Mucosa of rectum (tissue), 2 donors: Measurements from ENCODE around the gene SORBS2.

Experiments
- H3K27ac ChIP-seq, 2 donors: one replicate each; pipeline ENCODE4 v1.7.0; 2013; ENCODE audit warnings: inconsistent platforms in 2 of 2, low read depth in 2 of 2, low read length in 2 of 2
- H3K27me3 ChIP-seq, 2 donors: one replicate each; pipeline ENCODE4 v1.7.0; 2013; ENCODE audit warnings: low read length in 2 of 2; ENCODE audit not compliant: control insufficient read depth in 2 of 2, insufficient read depth in 2 of 2
- H3K36me3 ChIP-seq, 2 donors: one replicate each; pipeline ENCODE4 v1.7.0; 2013; ENCODE audit warnings: low read length in 2 of 2; ENCODE audit not compliant: control insufficient read depth in 2 of 2, insufficient read depth in 2 of 2
- H3K4me1 ChIP-seq, 2 donors: one replicate each; pipeline ENCODE4 v1.7.0; 2013; ENCODE audit warnings: low read length in 2 of 2, mild to moderate bottlenecking in 1 of 2; ENCODE audit not compliant: control insufficient read depth in 2 of 2, insufficient read depth in 2 of 2
- H3K4me3 ChIP-seq, 2 donors: one replicate each; pipeline ENCODE4 v1.7.0; 2013; ENCODE audit warnings: low read length in 2 of 2
- H3K9ac ChIP-seq, 2 donors: one replicate each; pipeline ENCODE4 v1.7.0; 2013; ENCODE audit warnings: low read length in 2 of 2, low read depth in 1 of 2, mild to moderate bottlenecking in 1 of 2
- H3K9me3 ChIP-seq, 2 donors: one replicate each; pipeline ENCODE4 v1.7.0; 2013; ENCODE audit warnings: low read length in 2 of 2; ENCODE audit not compliant: control insufficient read depth in 2 of 2
- donor health status: healthy.
- donor health status: Normal muscosa, but diverticular disease.

Gene SORBS2

GRCh38 chr4:185805262-185805802 is 6.7 kb downstream of the SORBS2 start:
- H3K36me3 ChIP-seq = no peaks in the 10 kb centered on the region
- no peaks in the 10 kb centered on the region for H3K27me3 ChIP-seq
- H3K4me1 ChIP-seq = peaks cover 0 to 7% of the 10 kb centered on the region in 2 donors
- no peak overlapping the region for H3K27ac ChIP-seq
- H3K9ac ChIP-seq = no peak overlapping the region
- H3K4me3 ChIP-seq = no peak overlapping the region
- no peaks in the 10 kb centered on the region for H3K9me3 ChIP-seq

GRCh38 chr4:185803022-185803421 is 9.0 kb downstream of the SORBS2 start:
- no peaks in the 10 kb centered on the region for H3K27me3 ChIP-seq
- no peak overlapping the region for H3K27ac ChIP-seq
- H3K4me3 ChIP-seq = no peak overlapping the region
- no peaks in the 10 kb centered on the region for H3K36me3 ChIP-seq
- H3K9me3 ChIP-seq = no peaks in the 10 kb centered on the region
- no peak overlapping the region for H3K9ac ChIP-seq
- H3K4me1 ChIP-seq = no peaks in the 10 kb centered on the region

GRCh38 chr4:185801471-185801870 is 10.5 kb downstream of the SORBS2 start:
- H3K27ac ChIP-seq = no peak overlapping the region
- H3K4me3 ChIP-seq = no peak overlapping the region
- H3K9ac ChIP-seq = no peak overlapping the region
- H3K36me3 ChIP-seq = no peaks in the 10 kb centered on the region
- no peaks in the 10 kb centered on the region for H3K27me3 ChIP-seq
- H3K9me3 ChIP-seq = no peaks in the 10 kb centered on the region
- no peaks in the 10 kb centered on the region for H3K4me1 ChIP-seq

GRCh38 chr4:185800266-185800945 is 11.6 kb downstream of the SORBS2 start:
- H3K9ac ChIP-seq = no peak overlapping the region
- no peak overlapping the region for H3K4me3 ChIP-seq
- no peaks in the 10 kb centered on the region for H3K4me1 ChIP-seq
- H3K36me3 ChIP-seq = no peaks in the 10 kb centered on the region
- no peaks in the 10 kb centered on the region for H3K9me3 ChIP-seq
- H3K27ac ChIP-seq = no peak overlapping the region
- H3K27me3 ChIP-seq = no peaks in the 10 kb centered on the region

GRCh38 chr4:185799442-185799841 is 12.6 kb downstream of the SORBS2 start:
- no peak overlapping the region for H3K27ac ChIP-seq
- H3K9ac ChIP-seq = no peak overlapping the region
- H3K4me3 ChIP-seq = no peak overlapping the region
- no peaks in the 10 kb centered on the region for H3K4me1 ChIP-seq
- H3K27me3 ChIP-seq = no peaks in the 10 kb centered on the region
- no peaks in the 10 kb centered on the region for H3K9me3 ChIP-seq
- no peaks in the 10 kb centered on the region for H3K36me3 ChIP-seq

- Histone ChIP-seq H3K4me1 (no peaks in the 10 kb centered on the region), H3K36me3 (no peaks in the 10 kb centered on the region), H3K9me3 (no peaks in the 10 kb centered on the region), H3K27me3 (no peaks in the 10 kb centered on the region), H3K9ac (no peak overlapping the region), H3K4me3 (no peak overlapping the region), H3K27ac (no peak overlapping the region)
Observed at GRCh38 chr4:185797596-185798338, 14.2 kb downstream of the SORBS2 start.

GRCh38 chr4:185797018-185797417 is 15.0 kb downstream of the SORBS2 start:
- no peak overlapping the region for H3K9ac ChIP-seq
- H3K4me3 ChIP-seq = no peak overlapping the region
- H3K36me3 ChIP-seq = no peaks in the 10 kb centered on the region
- no peak overlapping the region for H3K27ac ChIP-seq
- H3K27me3 ChIP-seq = no peaks in the 10 kb centered on the region
- no peaks in the 10 kb centered on the region for H3K4me1 ChIP-seq
- no peaks in the 10 kb centered on the region for H3K9me3 ChIP-seq

GRCh38 chr4:185796176-185796575 is 15.8 kb downstream of the SORBS2 start:
- H3K4me3 ChIP-seq = no peak overlapping the region
- H3K27me3 ChIP-seq = no peaks in the 10 kb centered on the region
- no peaks in the 10 kb centered on the region for H3K4me1 ChIP-seq
- H3K9ac ChIP-seq = no peak overlapping the region
- H3K9me3 ChIP-seq = no peaks in the 10 kb centered on the region
- no peaks in the 10 kb centered on the region for H3K36me3 ChIP-seq
- H3K27ac ChIP-seq = no peak overlapping the region

- H3K4me3 ChIP-seq = no peak overlapping the region
- no peak overlapping the region for H3K27ac ChIP-seq
- H3K9me3 ChIP-seq = no peaks in the 10 kb centered on the region
- no peaks in the 10 kb centered on the region for H3K36me3 ChIP-seq
- no peaks in the 10 kb centered on the region for H3K4me1 ChIP-seq
- H3K9ac ChIP-seq = no peak overlapping the region
- no peaks in the 10 kb centered on the region for H3K27me3 ChIP-seq
Observed at GRCh38 chr4:185794637-185795036, 17.4 kb downstream of the SORBS2 start.

GRCh38 chr4:185793716-185794115 is 18.3 kb downstream of the SORBS2 start:
- Histone ChIP-seq H3K9ac (no peak overlapping the region), H3K9me3 (no peaks in the 10 kb centered on the region), H3K27ac (no peak overlapping the region), H3K4me1 (no peaks in the 10 kb centered on the region), H3K27me3 (no peaks in the 10 kb centered on the region), H3K36me3 (no peaks in the 10 kb centered on the region), H3K4me3 (no peak overlapping the region)
